Pancreas (tissue), 10 donors: ENCODE measurements around the gene PRODH. TPM values are rescaled to one million over a fixed set of nuclear protein-coding genes. Genes with fewer than 3 reads are reported as not detected.

Experiments
- ATAC-seq, 4 donors: fragments of 200-7000 bp; cut with Tn5 transposase; one replicate each; pipeline versions ENCODE4 v1.8.0 to v1.9.1; 2020; ENCODE audit warnings: mild to moderate bottlenecking in 4 of 4, moderate library complexity in 4 of 4
- DNase-seq, 6 donors: peaks; one replicate each; pipeline ENCODE4 v3.0.0-alpha.2; 2020
- FAIRE-seq: peaks from 2 replicates; lab custom pipeline; 2012; peaks lifted over from hg19 to GRCh38; lab: Jason Lieb, UNC
- H3K27ac ChIP-seq, 4 donors: fragments of 200-600 bp; sonication (generic); 1 replicate in 3 of 4; 2 replicates in 1 of 4; pipeline versions ENCODE4 v1.5.0 to v1.8.0; 2020
- H3K27me3 ChIP-seq, 4 donors: fragments of 200-600 bp; one replicate each; pipeline ENCODE4 v1.8.0; 2021
- H3K36me3 ChIP-seq, 3 donors: fragments of 200-600 bp; sonication (generic) in 1 of 3; one replicate each; pipeline versions ENCODE4 v1.5.0 to v1.8.0; 2020 to 2021
- H3K4me1 ChIP-seq, 3 donors: fragments of 200-600 bp; one replicate each; pipeline ENCODE4 v1.8.0; 2021
- H3K4me3 ChIP-seq, 4 donors: fragments of 200-600 bp; sonication (generic) in 2 of 4; one replicate each; pipeline versions ENCODE4 v1.5.0 to v1.8.0; 2020 to 2021
- H3K9me3 ChIP-seq, 4 donors: fragments of 200-600 bp; one replicate each; pipeline ENCODE4 v1.8.0; 2021
- WGBS, 2 donors: extraction: QIAGEN DNeasy Blood & Tissue Kit; methylation state at CpG; one replicate each; pipeline ENCODE4 v1.1.7; 2013; 5-methylcytosine and 5-hydroxymethylcytosine counted together
- intact Hi-C, 3 donors: fragments of 100-400 bp; cut with DNase I; formaldehyde crosslinking; loops; one replicate each; pipeline versions ENCODE4 v1.11.1 to v1.14.2; 2022
- polyA plus RNA-seq, 2 donors: library from polyadenylated mRNA; stranded (reverse); fragments of 200-250 nt; gene quantifications; one replicate each; pipeline ENCODE4 v1.2.3, GENCODE V29; 2013
- total RNA-seq, 6 donors: library from RNA; stranded (reverse); fragmentation: NEBNext Ultra II Directional in 4 of 6; extraction: Animal tissue kit (Norgen Biotek cat#: 25700) in 4 of 6; gene quantifications; one replicate each; pipeline versions ENCODE4 v1.2.1 to v1.2.4, GENCODE V29; 2021 to 2023
- TF ChIP-seq, protein P1 (sequence below), 4 donors: fragments of 200-600 bp; sonication (generic) in 3 of 4; IDR thresholded peaks; one replicate each; pipeline versions ENCODE4 v1.5.0 to v1.8.0; 2021; ENCODE audit warnings: antibody characterized with exemption in 4 of 4
- donor health status: healthy with polysubstance abuse.
- donor health status: DM: no; HTN: no; CAD: no; lungs with moderate emphysema.
- donor health status: DM: no; HTN: no; CAD: no.
- donor health status: control.
- donor health status: control.
- donor health status: Bipolar disorder and iron deficiency.
- donor health status: DM: yes; HTN: yes; CAD: no.
- donor health status: DM: no; HTN: no; CAD: no.
- donor health status: DM: no; HTN: no; CAD: no.
- donor health status: DM: yes; HTN: yes; CAD: no.

Gene PRODH
- total and polyA plus RNA-seq, 8 donors, result 0.35 to 4.1 (median 0.78) TPM

DNA sequence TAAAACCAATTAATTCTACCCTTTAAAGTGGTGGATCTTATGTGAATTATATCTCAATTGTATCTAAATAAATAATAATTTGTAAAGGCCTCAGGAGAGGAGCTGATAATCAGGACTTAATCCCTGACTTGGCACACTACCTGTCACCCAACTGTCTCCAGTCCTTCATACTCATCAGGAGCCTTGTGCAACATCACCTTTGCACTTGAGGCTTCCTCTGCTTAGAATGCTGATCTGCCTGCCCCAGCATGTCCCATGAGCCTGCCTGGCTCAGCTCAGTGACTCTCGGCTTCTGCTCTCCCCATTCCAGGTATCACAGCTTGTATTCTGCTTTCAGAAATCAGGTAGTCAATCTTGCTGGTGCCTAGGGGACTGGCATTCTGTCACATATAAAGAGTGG, 43.9 kb upstream of the PRODH start:
- Histone ChIP-seq H3K4me3 (no peak overlapping the region), H3K4me1 (peaks cover 3 to 10% (median 7%) of the 10 kb centered on the region in 3 donors), H3K9me3 (no peaks in the 10 kb centered on the region), H3K36me3 (no peaks in the 10 kb centered on the region), H3K27me3 (no peaks in the 10 kb centered on the region), H3K27ac (no peak overlapping the region)
- no peak for ATAC-seq
- intact Hi-C loops, result no loop called here
- FAIRE-seq, result no peak
- WGBS, 2 donors, result 93 to 94% methylated on average over 1 of the region's 1 CpG
- TF ChIP-seq, protein P1, sequence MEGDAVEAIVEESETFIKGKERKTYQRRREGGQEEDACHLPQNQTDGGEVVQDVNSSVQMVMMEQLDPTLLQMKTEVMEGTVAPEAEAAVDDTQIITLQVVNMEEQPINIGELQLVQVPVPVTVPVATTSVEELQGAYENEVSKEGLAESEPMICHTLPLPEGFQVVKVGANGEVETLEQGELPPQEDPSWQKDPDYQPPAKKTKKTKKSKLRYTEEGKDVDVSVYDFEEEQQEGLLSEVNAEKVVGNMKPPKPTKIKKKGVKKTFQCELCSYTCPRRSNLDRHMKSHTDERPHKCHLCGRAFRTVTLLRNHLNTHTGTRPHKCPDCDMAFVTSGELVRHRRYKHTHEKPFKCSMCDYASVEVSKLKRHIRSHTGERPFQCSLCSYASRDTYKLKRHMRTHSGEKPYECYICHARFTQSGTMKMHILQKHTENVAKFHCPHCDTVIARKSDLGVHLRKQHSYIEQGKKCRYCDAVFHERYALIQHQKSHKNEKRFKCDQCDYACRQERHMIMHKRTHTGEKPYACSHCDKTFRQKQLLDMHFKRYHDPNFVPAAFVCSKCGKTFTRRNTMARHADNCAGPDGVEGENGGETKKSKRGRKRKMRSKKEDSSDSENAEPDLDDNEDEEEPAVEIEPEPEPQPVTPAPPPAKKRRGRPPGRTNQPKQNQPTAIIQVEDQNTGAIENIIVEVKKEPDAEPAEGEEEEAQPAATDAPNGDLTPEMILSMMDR (IDR thresholded peaks at IDR 0.05), result no peak
- no peak for DNase-seq

DNA sequence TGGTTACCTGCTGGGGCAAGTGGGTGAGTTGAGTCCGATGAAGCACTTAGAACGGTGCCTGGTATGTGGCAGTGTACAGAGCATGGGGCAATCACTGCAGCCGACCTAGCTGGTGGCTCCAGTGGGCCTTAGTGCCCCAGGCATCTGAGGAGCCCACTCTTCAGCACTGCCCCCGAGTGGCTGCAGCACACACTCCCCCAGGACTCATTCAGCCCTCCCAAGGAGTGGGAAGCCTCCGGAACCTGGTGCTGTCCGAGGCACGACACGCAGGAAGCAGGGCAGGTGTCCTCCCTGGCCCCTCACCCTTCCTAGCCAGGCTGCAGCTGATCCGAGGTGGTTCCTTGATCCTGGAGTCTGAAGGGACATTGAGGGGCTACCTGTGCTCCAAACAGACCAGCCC, 42.4 kb upstream of the PRODH start:
- H3K27ac ChIP-seq, result no peak overlapping the region
- intact Hi-C loops, result no loop called here
- H3K4me1 ChIP-seq, result peaks cover 3 to 10% (median 7%) of the 10 kb centered on the region in 3 donors
- peak in 1 of 6 donors; percentile 15 for DNase-seq
- no peaks in the 10 kb centered on the region for H3K9me3 ChIP-seq
- no peaks in the 10 kb centered on the region for H3K27me3 ChIP-seq
- 83 to 86% methylated on average over 9 of the region's 9 CpGs for WGBS, 2 donors
- ATAC-seq, result no peak
- no peak overlapping the region for H3K4me3 ChIP-seq
- no peaks in the 10 kb centered on the region for H3K36me3 ChIP-seq
- FAIRE-seq, result no peak
- TF ChIP-seq, protein P1 (IDR thresholded peaks at IDR 0.05), result no peak

DNA sequence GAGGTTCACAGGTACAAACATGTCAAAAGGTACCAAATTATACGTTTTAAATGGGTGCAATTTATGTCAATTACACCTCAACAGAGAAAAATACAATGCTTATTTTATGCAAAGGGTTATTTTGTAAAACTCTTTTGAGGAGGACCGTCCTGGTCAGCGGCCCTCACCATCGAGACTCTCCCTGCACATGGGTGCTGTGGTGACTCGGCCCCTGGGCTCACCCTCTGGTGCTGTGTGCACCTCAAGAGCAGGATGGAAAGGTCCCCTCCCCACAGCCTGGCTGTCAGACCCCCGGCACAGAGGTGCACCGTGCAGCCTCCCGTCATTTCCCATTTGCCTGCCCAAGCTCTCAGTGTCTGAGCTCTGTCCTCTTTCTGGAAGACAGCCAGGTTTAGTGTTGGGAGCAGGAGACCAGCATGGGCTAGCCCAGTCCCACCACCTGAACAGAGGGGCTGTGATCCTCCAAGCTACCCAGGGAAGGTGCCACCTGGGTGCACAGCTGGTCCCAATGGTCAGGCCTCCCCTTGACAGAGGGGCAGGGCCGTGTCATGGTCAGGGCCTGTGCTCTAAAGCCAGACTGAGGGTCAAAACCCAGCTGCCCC, 41.8 kb upstream of the PRODH start:
- H3K27ac ChIP-seq, result no peak overlapping the region
- no peaks in the 10 kb centered on the region for H3K36me3 ChIP-seq
- DNase-seq, result peak in 1 of 6 donors; percentile 14
- no peak overlapping the region for H3K4me3 ChIP-seq
- TF ChIP-seq, protein P1 (IDR thresholded peaks at IDR 0.05), result no peak
- H3K27me3 ChIP-seq, result no peaks in the 10 kb centered on the region
- H3K4me1 ChIP-seq, result peaks cover 3 to 12% (median 11%) of the 10 kb centered on the region in 3 donors
- FAIRE-seq, result no peak
- no peak for ATAC-seq
- 85 to 90% methylated on average over 9 of the region's 9 CpGs for WGBS, 2 donors
- intact Hi-C loops, result no loop called here
- no peaks in the 10 kb centered on the region for H3K9me3 ChIP-seq

DNA sequence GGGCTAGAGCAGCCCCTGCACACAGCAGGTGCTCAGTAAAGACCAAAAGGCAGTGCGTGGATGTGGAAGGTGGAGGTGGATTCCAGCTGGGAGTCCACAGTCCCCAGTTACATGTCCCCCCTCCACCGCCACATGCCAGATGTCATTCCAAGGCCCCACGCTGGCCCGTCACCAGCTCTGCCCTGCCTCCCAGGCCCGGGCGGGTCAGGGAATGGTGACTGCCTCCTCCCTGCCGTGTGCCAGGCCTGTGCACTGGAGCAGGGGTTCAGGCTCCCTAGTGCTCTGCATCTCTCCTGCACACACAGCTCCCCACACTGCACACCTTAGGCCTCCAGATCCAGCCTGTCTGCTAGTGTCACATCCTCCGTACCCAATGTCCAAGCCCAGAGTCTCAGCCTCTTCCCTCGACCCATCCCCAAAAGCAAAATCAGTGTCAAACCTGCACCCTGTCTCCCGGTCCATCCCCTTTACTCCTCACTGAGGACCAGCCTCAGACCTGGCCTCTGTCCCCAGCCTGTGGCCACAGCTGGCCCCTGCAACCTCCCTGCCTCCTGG, 40.2 kb upstream of the PRODH start:
- TF ChIP-seq, protein P1 (IDR thresholded peaks at IDR 0.05), result no peak
- H3K36me3 ChIP-seq, result no peaks in the 10 kb centered on the region
- no peaks in the 10 kb centered on the region for H3K27me3 ChIP-seq
- ATAC-seq (peak; percentile 54 to 78 (median 64)), DNase-seq (peak; percentile 61 to 83 (median 72)), FAIRE-seq (no peak)
- 54 to 63% methylated on average over 10 of the region's 10 CpGs for WGBS, 2 donors
- intact Hi-C loops, result no loop called here
- no peaks in the 10 kb centered on the region for H3K9me3 ChIP-seq
- H3K4me3 ChIP-seq, result no peak overlapping the region
- H3K27ac ChIP-seq, result peak overlapping the region; percentile 53 to 90 (median 72)
- H3K4me1 ChIP-seq, result peaks cover 3 to 15% (median 12%) of the 10 kb centered on the region in 3 donors
